ENCODE results near the gene RPS29. TPM values are rescaled to one million over a fixed set of nuclear protein-coding genes. Genes with fewer than 3 reads are reported as not detected.

Gene RPS29
- total RNA-seq, 1 donor from 2014 or later = 935 TPM

DNA sequence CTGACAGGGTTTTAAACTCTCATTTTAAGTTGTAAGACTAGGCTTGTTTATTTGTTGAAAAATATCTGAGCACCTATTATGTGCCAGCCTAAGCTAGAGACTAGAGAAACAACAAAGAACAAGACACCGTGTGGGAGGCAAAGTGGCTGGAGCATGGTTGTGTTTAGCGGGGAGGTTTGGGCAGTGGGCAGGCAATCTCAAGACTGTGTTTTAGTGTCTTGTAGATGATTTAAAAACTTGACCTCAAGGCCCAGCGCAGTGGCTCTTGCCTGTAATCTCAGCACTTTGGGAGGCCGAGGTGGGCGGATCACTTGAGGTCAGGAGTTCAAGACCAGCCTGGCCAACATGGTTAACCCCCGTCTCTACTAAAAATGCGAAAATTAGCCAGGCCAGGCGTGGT is 26.5 kb upstream of the RPS29 start:
- Mint-ChIP-seq H3K9me3 (ENCODE audit: unreplicated experiment) (no peaks in the 10 kb centered on the region), H3K4me3 (ENCODE audit: unreplicated experiment) (no peak overlapping the region), H3K27me3 (ENCODE audit: unreplicated experiment) (no peaks in the 10 kb centered on the region), H3K27ac (ENCODE audit: unreplicated experiment) (no peak overlapping the region), H3K4me1 (ENCODE audit: unreplicated experiment) (peaks cover 5% of the 10 kb centered on the region), H3K36me3 (ENCODE audit: unreplicated experiment) (peaks cover 3% of the 10 kb centered on the region)
- DNase-seq (ENCODE audit: extremely low spot score, unreplicated experiment) = peak; percentile 32
- TF ChIP-seq, protein P1, sequence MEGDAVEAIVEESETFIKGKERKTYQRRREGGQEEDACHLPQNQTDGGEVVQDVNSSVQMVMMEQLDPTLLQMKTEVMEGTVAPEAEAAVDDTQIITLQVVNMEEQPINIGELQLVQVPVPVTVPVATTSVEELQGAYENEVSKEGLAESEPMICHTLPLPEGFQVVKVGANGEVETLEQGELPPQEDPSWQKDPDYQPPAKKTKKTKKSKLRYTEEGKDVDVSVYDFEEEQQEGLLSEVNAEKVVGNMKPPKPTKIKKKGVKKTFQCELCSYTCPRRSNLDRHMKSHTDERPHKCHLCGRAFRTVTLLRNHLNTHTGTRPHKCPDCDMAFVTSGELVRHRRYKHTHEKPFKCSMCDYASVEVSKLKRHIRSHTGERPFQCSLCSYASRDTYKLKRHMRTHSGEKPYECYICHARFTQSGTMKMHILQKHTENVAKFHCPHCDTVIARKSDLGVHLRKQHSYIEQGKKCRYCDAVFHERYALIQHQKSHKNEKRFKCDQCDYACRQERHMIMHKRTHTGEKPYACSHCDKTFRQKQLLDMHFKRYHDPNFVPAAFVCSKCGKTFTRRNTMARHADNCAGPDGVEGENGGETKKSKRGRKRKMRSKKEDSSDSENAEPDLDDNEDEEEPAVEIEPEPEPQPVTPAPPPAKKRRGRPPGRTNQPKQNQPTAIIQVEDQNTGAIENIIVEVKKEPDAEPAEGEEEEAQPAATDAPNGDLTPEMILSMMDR (IDR thresholded peaks at IDR 0.05) = no peak

GRCh38 chr14:49612251-49612650 is 26.1 kb upstream of the RPS29 start:
- DNase-seq (ENCODE audit: extremely low spot score, unreplicated experiment) = no peak
- peak overlapping the region; percentile 60 for H3K27ac Mint-ChIP-seq (ENCODE audit: unreplicated experiment)
- peaks cover 2% of the 10 kb centered on the region for H3K4me1 Mint-ChIP-seq (ENCODE audit: unreplicated experiment)
- no peaks in the 10 kb centered on the region for H3K36me3 Mint-ChIP-seq (ENCODE audit: unreplicated experiment)
- TF ChIP-seq, protein P1 (IDR thresholded peaks at IDR 0.05) = no peak
- no peaks in the 10 kb centered on the region for H3K9me3 Mint-ChIP-seq (ENCODE audit: unreplicated experiment)
- H3K27me3 Mint-ChIP-seq (ENCODE audit: unreplicated experiment) = no peaks in the 10 kb centered on the region
- no peak overlapping the region for H3K4me3 Mint-ChIP-seq (ENCODE audit: unreplicated experiment)

DNA sequence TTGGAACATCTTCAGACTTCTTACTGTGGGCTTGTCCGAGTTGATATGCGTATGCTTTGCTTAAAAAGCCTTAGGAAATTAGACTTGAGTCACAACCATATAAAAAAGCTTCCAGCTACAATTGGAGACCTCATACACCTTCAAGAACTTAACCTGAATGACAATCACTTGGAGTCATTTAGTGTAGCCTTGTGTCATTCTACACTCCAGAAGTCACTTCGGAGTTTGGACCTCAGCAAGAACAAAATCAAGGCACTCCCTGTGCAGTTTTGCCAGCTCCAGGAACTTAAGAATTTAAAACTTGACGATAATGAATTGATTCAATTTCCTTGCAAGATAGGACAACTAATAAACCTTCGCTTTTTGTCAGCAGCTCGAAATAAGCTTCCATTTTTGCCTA is 21.4 kb upstream of the RPS29 start:
- Mint-ChIP-seq H3K36me3 (ENCODE audit: unreplicated experiment) (peaks cover 6% of the 10 kb centered on the region), H3K4me3 (ENCODE audit: unreplicated experiment) (no peak overlapping the region), H3K9me3 (ENCODE audit: unreplicated experiment) (no peaks in the 10 kb centered on the region), H3K27ac (ENCODE audit: unreplicated experiment) (no peak overlapping the region), H3K4me1 (ENCODE audit: unreplicated experiment) (peaks cover 2% of the 10 kb centered on the region), H3K27me3 (ENCODE audit: unreplicated experiment) (no peaks in the 10 kb centered on the region)
- TF ChIP-seq, protein P1 (IDR thresholded peaks at IDR 0.05) = no peak
- DNase-seq (ENCODE audit: extremely low spot score, unreplicated experiment) = no peak

GRCh38 chr14:49598485-49599300 is 12.5 kb upstream of the RPS29 start, which contains the start of gene LRR1:
Gene LRR1, plus strand, starts transcription at chr14:49598940. Its CDS starts 81 bp downstream, at chr14:49599021.
- TF ChIP-seq, protein P1 (IDR thresholded peaks at IDR 0.05) = peak; percentile 7
- Mint-ChIP-seq H3K27me3 (ENCODE audit: unreplicated experiment) (no peaks in the 10 kb centered on the region), H3K27ac (ENCODE audit: unreplicated experiment) (peak within 1 kb of the TSS; percentile 95), H3K4me1 (ENCODE audit: unreplicated experiment) (peaks cover 22% of the 10 kb centered on the region), H3K4me3 (ENCODE audit: unreplicated experiment) (peak within 1 kb of the TSS; percentile 93), H3K9me3 (ENCODE audit: unreplicated experiment) (no peaks in the 10 kb centered on the region), H3K36me3 (ENCODE audit: unreplicated experiment) (no peaks in the 10 kb centered on the region)
- DNase-seq (ENCODE audit: extremely low spot score, unreplicated experiment) = peak; percentile 95

DNA sequence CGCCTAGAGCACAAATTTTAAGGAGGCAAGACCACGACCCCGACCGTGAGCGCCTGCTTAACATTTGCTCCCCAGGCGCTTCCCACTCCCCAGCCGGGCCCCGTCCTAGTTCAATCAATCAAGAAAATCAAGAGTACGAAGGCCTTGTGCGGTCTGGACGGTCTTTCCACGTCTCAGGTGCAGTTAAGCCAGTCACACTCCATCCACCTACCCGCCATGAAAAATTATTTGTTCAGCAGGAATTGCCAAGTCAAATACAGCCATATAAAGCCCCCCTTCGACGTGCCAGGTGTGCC is 12.0 kb upstream of the RPS29 start:
- H3K4me1 Mint-ChIP-seq (ENCODE audit: unreplicated experiment) = peaks cover 22% of the 10 kb centered on the region
- H3K4me3 Mint-ChIP-seq (ENCODE audit: unreplicated experiment) = peak overlapping the region; percentile 93
- peak overlapping the region; percentile 95 for H3K27ac Mint-ChIP-seq (ENCODE audit: unreplicated experiment)
- TF ChIP-seq, protein P1 (IDR thresholded peaks at IDR 0.05) = no peak
- no peaks in the 10 kb centered on the region for H3K36me3 Mint-ChIP-seq (ENCODE audit: unreplicated experiment)
- no peaks in the 10 kb centered on the region for H3K9me3 Mint-ChIP-seq (ENCODE audit: unreplicated experiment)
- H3K27me3 Mint-ChIP-seq (ENCODE audit: unreplicated experiment) = no peaks in the 10 kb centered on the region
- DNase-seq (ENCODE audit: extremely low spot score, unreplicated experiment) = peak; percentile 59
